Stomach (tissue), 9 donors: ENCODE measurements around the gene LRRC31. TPM values are rescaled to one million over a fixed set of nuclear protein-coding genes. Genes with fewer than 3 reads are reported as not detected.

Experiments
- DNase-seq, 2 donors: peaks; one replicate each; pipeline versions ENCODE4 v3.0.0 to v3.0.0-alpha.2; 2013 to 2019
- H3K27ac ChIP-seq, 5 donors: fragments of 200-600 bp in 4 of 5; sonication (generic) in 4 of 5; one replicate each; pipeline ENCODE4 v1.5.1; 2013 to 2019; ENCODE audit warnings: mild to moderate bottlenecking in 1 of 5, moderate library complexity in 1 of 5
- H3K27me3 ChIP-seq, 3 donors: fragments of 200-600 bp; sonication (generic); one replicate each; pipeline ENCODE4 v1.5.1; 2017 to 2019; ENCODE audit warnings: mixed run types in 1 of 3
- H3K36me3 ChIP-seq, 4 donors: fragments of 200-600 bp; sonication (generic); 1 replicate in 3 of 4; 2 replicates in 1 of 4; pipeline ENCODE4 v1.5.1; 2016 to 2019
- H3K4me1 ChIP-seq, 4 donors: fragments of 200-600 bp; sonication (generic); one replicate each; pipeline ENCODE4 v1.5.1; 2016 to 2019
- H3K4me3 ChIP-seq, 4 donors: fragments of 200-600 bp; sonication (generic) in 3 of 4; one replicate each; pipeline ENCODE4 v1.5.1; 2016 to 2019; ENCODE audit warnings: mild to moderate bottlenecking in 1 of 4
- H3K9me3 ChIP-seq, 4 donors: fragments of 200-600 bp; sonication (generic); one replicate each; pipeline ENCODE4 v1.5.1; 2016 to 2019
- CTCF ChIP-seq, 7 experiments: fragments of 450-650 bp in 4 of 7; fragments of 200-600 bp in 3 of 7; sonication (generic) in 3 of 7; IDR thresholded peaks; one replicate each; pipeline ENCODE4 v1.5.1; 2016 to 2019; ENCODE audit warnings: antibody characterized with exemption in 7 of 7, control low read depth in 2 of 7, mild to moderate bottlenecking in 1 of 7
- EP300 ChIP-seq: sonication (generic); formaldehyde crosslinking; IDR thresholded peaks from one replicate; pipeline ENCODE4 v1.6.1; 2017; ENCODE audit warnings: antibody characterized with exemption
- POLR2A ChIP-seq, 4 donors: fragments of 450-650 bp; IDR thresholded peaks; one replicate each; pipeline ENCODE4 v1.6.1; 2016; ENCODE audit warnings: antibody characterized with exemption in 4 of 4, control low read depth in 2 of 4, mild to moderate bottlenecking in 1 of 4, moderate library complexity in 1 of 4
- POLR2AphosphoS5 ChIP-seq, 3 donors: sonication (generic); formaldehyde crosslinking; IDR thresholded peaks; one replicate each; pipeline ENCODE4 v1.6.1; 2016; ENCODE audit warnings: antibody characterized with exemption in 3 of 3
- WGBS, 5 donors: extraction: QIAGEN DNeasy Blood & Tissue Kit in 3 of 5; methylation state at CpG; one replicate each; pipeline versions ENCODE4 v1.1.5 to v1.1.7; 2013 to 2018; 5-methylcytosine and 5-hydroxymethylcytosine counted together
- intact Hi-C: fragments of 100-400 bp; cut with DNase I; formaldehyde crosslinking; loops from one replicate; pipeline ENCODE4 v1.15.1; 2023; ENCODE audit warnings: low total_unique reads
- polyA plus RNA-seq, 3 donors: library from polyadenylated mRNA; stranded (reverse); fragments of 200-250 nt; gene quantifications; one replicate each; pipeline ENCODE4 v1.2.3, GENCODE V29; 2013
- total RNA-seq, 5 donors: library from RNA; depleted of rRNA; stranded (reverse); fragments of >200 nt; gene quantifications; one replicate each; pipeline versions ENCODE4 v1.1.0 to v1.2.3, GENCODE V29; 2014 to 2016
- donor health status: healthy with polysubstance abuse.
- donor health status: Bipolar disorder and iron deficiency.
- donor health status: healthy.

LRRC31 gene
- total and polyA plus RNA-seq, 8 donors, result 1.8 to 35.3 (median 9.9) TPM

GRCh38 chr3:169850618-169851017 lies 19.1 kb downstream of the LRRC31 start:
- Histone ChIP-seq H3K27ac (no peak overlapping the region), H3K4me1 (no peaks in the 10 kb centered on the region), H3K36me3 (peaks cover 0 to 42% (median 3%) of the 10 kb centered on the region in 4 donors), H3K27me3 (no peaks in the 10 kb centered on the region), H3K9me3 (no peaks in the 10 kb centered on the region), H3K4me3 (no peak overlapping the region)
- TF ChIP-seq POLR2AphosphoS5 (IDR thresholded peaks at IDR 0.05), result no peak
- no peak for TF ChIP-seq POLR2A (IDR thresholded peaks at IDR 0.05)
- TF ChIP-seq EP300, result no peak
- TF ChIP-seq CTCF (IDR thresholded peaks at IDR 0.05), result no peak
- no peak for DNase-seq
- intact Hi-C loops, result no loop called here

- intact Hi-C loops, result no loop called here
- no peak overlapping the region for H3K4me3 ChIP-seq
Measured at GRCh38 chr3:169848741-169849140, 21.0 kb downstream of the LRRC31 start.

GRCh38 chr3:169847896-169848295 lies 21.8 kb downstream of the LRRC31 start:
- peaks cover 0 to 20% (median 0%) of the 10 kb centered on the region in 4 donors for H3K36me3 ChIP-seq
- no peaks in the 10 kb centered on the region for H3K27me3 ChIP-seq
- H3K4me3 ChIP-seq, result no peak overlapping the region
- H3K9me3 ChIP-seq, result no peaks in the 10 kb centered on the region
- DNase-seq, result peak in 1 of 2 donors; percentile 21
- TF ChIP-seq CTCF (IDR thresholded peaks at IDR 0.05) (no peak), POLR2AphosphoS5 (IDR thresholded peaks at IDR 0.05) (no peak), EP300 (no peak), POLR2A (IDR thresholded peaks at IDR 0.05) (no peak)
- H3K4me1 ChIP-seq, result no peaks in the 10 kb centered on the region
- no peak overlapping the region for H3K27ac ChIP-seq
- intact Hi-C loops, result no loop called here
- WGBS, 5 donors, result 54 to 66% (median 62%) methylated on average over 4 of the region's 4 CpGs

More at GRCh38 chr3:169848741-169849140, 21.0 kb downstream of the LRRC31 start:
- no peaks in the 10 kb centered on the region for H3K27me3 ChIP-seq
- H3K4me1 ChIP-seq, result no peaks in the 10 kb centered on the region
- no peak overlapping the region for H3K27ac ChIP-seq
- H3K36me3 ChIP-seq, result peaks cover 0 to 25% (median 0%) of the 10 kb centered on the region in 4 donors
- WGBS, 5 donors, result 96 to 100% (median 98%) methylated on average over 3 of the region's 3 CpGs
- H3K9me3 ChIP-seq, result no peaks in the 10 kb centered on the region
- TF ChIP-seq POLR2AphosphoS5 (IDR thresholded peaks at IDR 0.05) (no peak), POLR2A (IDR thresholded peaks at IDR 0.05) (no peak), EP300 (no peak), CTCF (IDR thresholded peaks at IDR 0.05) (no peak)
- DNase-seq, result no peak

GRCh38 chr3:169846458-169847193 lies 23.1 kb downstream of the LRRC31 start:
- intact Hi-C loops, result no loop called here
- 87 to 94% (median 91%) methylated on average over 11 of the region's 11 CpGs for WGBS, 5 donors

More at GRCh38 chr3:169846458-169847193, 23.1 kb downstream of the LRRC31 start:
- Histone ChIP-seq H3K36me3 (peaks cover 0 to 15% (median 0%) of the 10 kb centered on the region in 4 donors), H3K9me3 (no peaks in the 10 kb centered on the region), H3K27me3 (no peaks in the 10 kb centered on the region), H3K4me3 (no peak overlapping the region), H3K27ac (no peak overlapping the region), H3K4me1 (no peaks in the 10 kb centered on the region)
- TF ChIP-seq POLR2AphosphoS5 (IDR thresholded peaks at IDR 0.05) (no peak), POLR2A (IDR thresholded peaks at IDR 0.05) (no peak), CTCF (IDR thresholded peaks at IDR 0.05) (no peak), EP300 (no peak)
- DNase-seq, result no peak
